ENCODE results near the gene ZNF576.

DNA sequence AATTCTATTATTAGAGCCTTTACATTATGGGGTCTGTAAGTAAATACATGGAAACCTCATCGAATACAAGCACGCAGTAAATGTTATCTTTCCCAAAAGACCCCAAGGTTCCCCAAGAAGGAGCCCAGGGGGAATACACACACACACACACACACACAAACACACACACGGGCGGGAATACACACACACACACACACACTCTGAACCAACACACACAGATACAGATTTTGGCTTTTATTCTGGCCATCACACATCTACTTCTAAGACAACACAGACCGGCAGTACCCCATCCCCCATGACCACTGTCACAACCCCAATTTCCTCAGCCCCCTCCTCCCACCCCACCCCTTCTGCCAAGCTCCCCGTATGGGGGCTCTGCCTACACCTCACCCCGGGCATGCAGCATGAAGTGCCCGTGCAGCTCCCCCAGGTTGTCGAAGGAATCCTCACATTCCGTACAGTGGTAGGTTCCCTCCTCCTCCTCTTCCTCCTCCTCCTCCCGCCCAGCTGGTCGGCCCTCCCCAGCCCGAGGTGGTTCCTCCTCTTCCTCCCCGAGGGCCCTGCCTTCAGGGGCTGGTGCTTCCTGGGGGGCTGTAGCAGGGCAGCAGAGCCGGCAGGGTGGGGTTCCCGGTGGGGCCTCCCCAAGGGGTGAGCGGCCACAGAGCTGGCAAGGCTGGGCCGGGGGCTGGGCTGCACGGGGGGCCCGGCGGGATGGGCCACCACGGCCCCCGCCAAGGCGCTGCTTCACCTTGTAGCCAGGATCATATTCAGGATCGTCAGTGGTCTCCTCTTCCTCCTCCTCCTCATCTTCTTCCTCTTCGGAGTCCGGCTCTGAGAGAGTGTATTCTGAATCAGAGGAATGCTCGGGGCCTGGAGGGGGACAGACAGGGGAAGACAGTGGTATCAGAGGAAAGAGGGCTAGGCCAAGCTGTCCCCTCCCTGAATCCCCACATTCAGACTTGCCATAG is 11.1 kb downstream of the ZNF576 start:
- TF ChIP-seq, protein P1, sequence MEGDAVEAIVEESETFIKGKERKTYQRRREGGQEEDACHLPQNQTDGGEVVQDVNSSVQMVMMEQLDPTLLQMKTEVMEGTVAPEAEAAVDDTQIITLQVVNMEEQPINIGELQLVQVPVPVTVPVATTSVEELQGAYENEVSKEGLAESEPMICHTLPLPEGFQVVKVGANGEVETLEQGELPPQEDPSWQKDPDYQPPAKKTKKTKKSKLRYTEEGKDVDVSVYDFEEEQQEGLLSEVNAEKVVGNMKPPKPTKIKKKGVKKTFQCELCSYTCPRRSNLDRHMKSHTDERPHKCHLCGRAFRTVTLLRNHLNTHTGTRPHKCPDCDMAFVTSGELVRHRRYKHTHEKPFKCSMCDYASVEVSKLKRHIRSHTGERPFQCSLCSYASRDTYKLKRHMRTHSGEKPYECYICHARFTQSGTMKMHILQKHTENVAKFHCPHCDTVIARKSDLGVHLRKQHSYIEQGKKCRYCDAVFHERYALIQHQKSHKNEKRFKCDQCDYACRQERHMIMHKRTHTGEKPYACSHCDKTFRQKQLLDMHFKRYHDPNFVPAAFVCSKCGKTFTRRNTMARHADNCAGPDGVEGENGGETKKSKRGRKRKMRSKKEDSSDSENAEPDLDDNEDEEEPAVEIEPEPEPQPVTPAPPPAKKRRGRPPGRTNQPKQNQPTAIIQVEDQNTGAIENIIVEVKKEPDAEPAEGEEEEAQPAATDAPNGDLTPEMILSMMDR (IDR thresholded peaks at IDR 0.05): no peak
- no peak for TF ChIP-seq POLR2A (IDR thresholded peaks at IDR 0.05)

Measured in esophagus squamous epithelium (tissue), 4 donors.